Uterus (tissue), 4 donors: ENCODE measurements around the gene KAZALD1. TPM values are rescaled to one million over a fixed set of nuclear protein-coding genes. Genes with fewer than 3 reads are reported as not detected.

Experiments used
- DNase-seq, 2 donors: peaks; one replicate each; pipeline ENCODE4 v3.0.0-alpha.2; 2019 to 2020
- H3K27ac ChIP-seq, 2 donors: fragments of 200-600 bp; sonication (generic); 1 replicate in 1 of 2; 2 replicates in 1 of 2; pipeline ENCODE4 v1.5.1; 2016 to 2018
- H3K27me3 ChIP-seq, 2 donors: fragments of 200-600 bp; sonication (generic); one replicate each; pipeline ENCODE4 v1.5.1; 2018 to 2019; ENCODE audit warnings: control low read depth in 1 of 2
- H3K36me3 ChIP-seq, 2 donors: fragments of 200-600 bp; sonication (generic); one replicate each; pipeline ENCODE4 v1.5.1; 2019; ENCODE audit warnings: control low read depth in 1 of 2
- H3K4me1 ChIP-seq, 2 donors: fragments of 200-600 bp; sonication (generic); one replicate each; pipeline ENCODE4 v1.5.1; 2018 to 2019; ENCODE audit warnings: control low read depth in 1 of 2
- H3K4me3 ChIP-seq, 2 donors: fragments of 200-600 bp; sonication (generic); 1 replicate in 1 of 2; 2 replicates in 1 of 2; pipeline ENCODE4 v1.5.1; 2018 to 2019; ENCODE audit warnings: mild to moderate bottlenecking in 1 of 2
- H3K9me3 ChIP-seq, 2 donors: fragments of 200-600 bp; sonication (generic); one replicate each; pipeline ENCODE4 v1.5.1; 2019; ENCODE audit warnings: control low read depth in 1 of 2
- POLR2A ChIP-seq, 2 donors: fragments of 450-650 bp; IDR thresholded peaks; one replicate each; pipeline ENCODE4 v1.6.1; 2016; ENCODE audit warnings: antibody characterized with exemption in 2 of 2, mild to moderate bottlenecking in 1 of 2, moderate library complexity in 1 of 2
- intact Hi-C: fragments of 100-400 bp; cut with DNase I; formaldehyde crosslinking; loops from one replicate; pipeline ENCODE4 v1.15.1; 2023; ENCODE audit warnings: low total_unique reads
- total RNA-seq, 4 donors: library from RNA; depleted of rRNA in 3 of 4; stranded (reverse); fragments of >200 nt in 3 of 4; gene quantifications; one replicate each; pipeline versions ENCODE4 v1.1.0 to v1.2.4, GENCODE V29; 2014 to 2023
- TF ChIP-seq, protein P1 (sequence below), 4 experiments: fragments of 200-600 bp in 2 of 4; fragments of 450-650 bp in 2 of 4; sonication (generic) in 2 of 4; IDR thresholded peaks; one replicate each; pipeline ENCODE4 v1.5.1; 2016 to 2019; ENCODE audit warnings: antibody characterized with exemption in 4 of 4, mild to moderate bottlenecking in 2 of 4, moderate library complexity in 1 of 4
- donor health status: DM: yes; HTN: yes; CAD: no.

The KAZALD1 gene
- total RNA-seq, 4 donors from 2014 or later: 0.26 to 34.6 (median 6.3) TPM; not detected in 1

DNA sequence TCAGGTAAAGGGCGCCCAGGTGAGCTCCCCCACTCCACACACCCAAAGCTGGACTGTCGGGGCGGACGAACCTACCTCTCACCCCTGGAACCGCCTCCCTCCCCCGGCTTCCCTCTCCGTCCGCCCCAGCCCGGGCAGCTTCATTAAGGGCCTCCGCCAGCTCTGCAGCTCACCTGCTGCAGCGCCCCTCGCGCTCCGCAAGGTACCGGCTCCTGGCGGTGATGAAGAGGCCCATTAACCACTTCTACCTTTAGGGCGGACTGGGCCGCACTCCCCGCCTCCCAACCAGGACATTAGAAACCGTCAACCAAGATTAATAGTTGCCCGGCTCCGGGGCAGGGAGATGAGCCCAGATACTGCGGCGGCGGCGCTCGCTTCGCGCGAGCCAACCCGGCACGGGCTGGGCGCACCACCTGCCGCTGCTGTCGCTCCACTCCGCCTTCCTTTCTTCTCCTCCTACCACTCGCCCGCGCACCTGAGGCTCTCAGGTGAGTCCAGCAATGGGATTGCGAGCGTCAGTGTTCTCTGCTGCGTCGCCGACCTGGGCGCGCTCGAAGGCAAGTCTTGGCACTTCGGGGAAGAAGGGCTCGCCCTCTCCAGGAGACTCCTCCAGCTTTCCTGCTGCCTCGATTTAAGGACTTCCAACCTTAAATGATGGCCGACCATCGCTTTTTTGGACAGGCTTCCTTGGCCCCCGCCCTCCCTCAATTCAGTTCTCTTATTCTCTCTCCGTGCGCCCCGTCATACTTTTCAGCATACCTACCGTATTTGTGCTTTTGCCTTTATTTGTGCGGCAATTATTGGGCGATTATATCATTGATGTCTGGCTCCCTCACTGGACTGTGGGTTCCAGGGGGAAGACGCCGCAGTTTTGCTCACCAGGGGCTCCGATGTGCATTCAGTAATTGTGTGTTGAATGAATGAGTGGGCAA, 13.6 kb upstream of the KAZALD1 start:
- peaks cover 0 to 5% of the 10 kb centered on the region in 2 donors for H3K4me1 ChIP-seq
- intact Hi-C loops: no loop called here
- no peak overlapping the region for H3K4me3 ChIP-seq
- H3K9me3 ChIP-seq: no peaks in the 10 kb centered on the region
- no peak overlapping the region for H3K27ac ChIP-seq
- TF ChIP-seq, protein P1, sequence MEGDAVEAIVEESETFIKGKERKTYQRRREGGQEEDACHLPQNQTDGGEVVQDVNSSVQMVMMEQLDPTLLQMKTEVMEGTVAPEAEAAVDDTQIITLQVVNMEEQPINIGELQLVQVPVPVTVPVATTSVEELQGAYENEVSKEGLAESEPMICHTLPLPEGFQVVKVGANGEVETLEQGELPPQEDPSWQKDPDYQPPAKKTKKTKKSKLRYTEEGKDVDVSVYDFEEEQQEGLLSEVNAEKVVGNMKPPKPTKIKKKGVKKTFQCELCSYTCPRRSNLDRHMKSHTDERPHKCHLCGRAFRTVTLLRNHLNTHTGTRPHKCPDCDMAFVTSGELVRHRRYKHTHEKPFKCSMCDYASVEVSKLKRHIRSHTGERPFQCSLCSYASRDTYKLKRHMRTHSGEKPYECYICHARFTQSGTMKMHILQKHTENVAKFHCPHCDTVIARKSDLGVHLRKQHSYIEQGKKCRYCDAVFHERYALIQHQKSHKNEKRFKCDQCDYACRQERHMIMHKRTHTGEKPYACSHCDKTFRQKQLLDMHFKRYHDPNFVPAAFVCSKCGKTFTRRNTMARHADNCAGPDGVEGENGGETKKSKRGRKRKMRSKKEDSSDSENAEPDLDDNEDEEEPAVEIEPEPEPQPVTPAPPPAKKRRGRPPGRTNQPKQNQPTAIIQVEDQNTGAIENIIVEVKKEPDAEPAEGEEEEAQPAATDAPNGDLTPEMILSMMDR (IDR thresholded peaks at IDR 0.05): no peak
- no peak for TF ChIP-seq POLR2A (IDR thresholded peaks at IDR 0.05)
- DNase-seq: no peak
- no peaks in the 10 kb centered on the region for H3K36me3 ChIP-seq
- H3K27me3 ChIP-seq: peaks cover 18 to 44% of the 10 kb centered on the region in 2 donors

DNA sequence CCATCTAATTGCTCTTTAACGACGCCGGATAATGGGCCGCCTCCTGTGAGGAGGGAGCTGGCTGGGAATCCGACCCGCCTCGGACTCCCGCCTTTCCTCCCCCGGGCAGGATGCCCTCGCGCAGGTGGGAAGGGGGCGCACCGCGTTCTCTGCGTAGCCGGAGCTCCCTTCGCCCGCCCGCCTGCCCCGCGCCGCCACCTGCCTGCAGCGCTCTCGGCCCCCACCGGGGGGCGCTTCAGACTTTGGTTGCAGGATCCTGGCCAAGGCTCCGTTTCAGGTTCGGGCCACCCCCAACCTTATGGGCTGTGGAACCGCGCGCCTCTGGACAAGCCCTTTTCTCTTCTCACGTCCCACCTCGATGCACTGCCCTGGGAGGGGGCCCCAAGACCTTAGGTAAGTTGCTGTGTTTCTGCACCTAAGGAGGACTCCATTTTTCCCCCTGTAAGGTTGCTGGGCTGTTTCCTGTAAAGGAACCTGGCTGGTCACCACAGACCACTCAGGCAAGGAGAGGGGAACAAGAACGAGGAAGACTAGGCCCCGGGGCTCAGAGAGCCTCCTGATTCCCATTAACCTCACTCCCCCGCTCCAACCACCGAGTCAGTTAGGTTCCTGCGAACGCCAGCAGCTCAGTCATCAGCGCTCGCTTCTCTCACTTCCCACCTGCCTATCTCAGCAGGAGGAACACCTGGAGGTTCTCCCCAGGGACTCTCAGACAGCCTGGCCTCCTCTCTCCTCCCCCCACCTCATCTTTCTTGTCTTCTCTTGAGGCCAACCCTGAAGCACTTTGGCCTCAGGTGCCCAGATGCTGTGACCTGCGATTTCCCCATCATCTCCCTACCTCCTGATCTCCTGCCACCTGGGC, 11.3 kb upstream of the KAZALD1 start:
- H3K9me3 ChIP-seq: no peaks in the 10 kb centered on the region
- peaks cover 0 to 5% of the 10 kb centered on the region in 2 donors for H3K4me1 ChIP-seq
- no peak for DNase-seq
- intact Hi-C loops: no loop called here
- H3K4me3 ChIP-seq: no peak overlapping the region
- no peak for TF ChIP-seq POLR2A (IDR thresholded peaks at IDR 0.05)
- TF ChIP-seq, protein P1 (IDR thresholded peaks at IDR 0.05): peak; percentile 50 to 72 (median 64)
- peaks cover 18 to 44% of the 10 kb centered on the region in 2 donors for H3K27me3 ChIP-seq
- H3K36me3 ChIP-seq: no peaks in the 10 kb centered on the region
- no peak overlapping the region for H3K27ac ChIP-seq

DNA sequence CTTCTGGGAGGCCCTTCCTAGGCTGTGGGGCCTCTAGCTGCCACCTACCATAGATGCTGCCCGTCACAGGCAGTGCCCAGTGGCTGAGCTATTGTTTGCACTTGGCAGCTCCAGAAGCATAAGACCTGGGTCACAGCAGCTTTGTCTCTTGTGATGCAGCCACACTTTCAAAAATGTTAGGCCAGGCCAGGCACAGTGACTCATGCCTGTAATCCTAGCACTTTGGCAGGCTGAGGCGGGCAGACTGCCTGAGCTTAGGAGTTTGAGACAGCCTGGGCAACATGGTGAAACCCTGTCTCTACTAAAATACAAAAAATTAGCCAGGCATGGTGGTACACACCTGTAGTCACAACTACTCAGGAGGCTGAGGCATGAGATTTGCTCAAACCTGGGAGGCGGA, 9.5 kb upstream of the KAZALD1 start:
- peaks cover 18 to 40% of the 10 kb centered on the region in 2 donors for H3K27me3 ChIP-seq
- intact Hi-C loops: no loop called here

DNA sequence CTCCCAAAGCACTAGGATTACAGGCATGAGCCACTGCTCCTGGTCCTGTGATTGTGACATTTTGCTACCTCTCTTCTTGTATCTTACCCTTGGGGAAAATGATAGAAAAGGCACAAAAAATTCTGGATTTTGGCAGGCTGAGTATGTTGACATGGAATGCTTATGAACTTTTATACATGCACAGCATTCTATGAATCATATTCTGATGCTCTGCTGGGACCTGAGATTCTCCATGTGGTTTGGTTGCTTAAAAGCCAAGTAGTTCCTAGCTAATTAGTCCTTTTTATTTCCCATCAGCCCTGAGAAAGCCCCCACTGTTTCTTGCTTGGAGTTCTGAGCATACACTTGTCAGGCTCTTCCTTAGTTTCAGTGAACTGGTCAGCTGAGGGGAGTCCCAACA, 8.3 kb upstream of the KAZALD1 start:
- Histone ChIP-seq H3K36me3 (no peaks in the 10 kb centered on the region), H3K4me1 (peaks cover 0 to 5% of the 10 kb centered on the region in 2 donors), H3K4me3 (no peak overlapping the region), H3K27ac (no peak overlapping the region), H3K9me3 (no peaks in the 10 kb centered on the region), H3K27me3 (peaks cover 13 to 27% of the 10 kb centered on the region in 2 donors)
- intact Hi-C loops: no loop called here
- TF ChIP-seq, protein P1 (IDR thresholded peaks at IDR 0.05): no peak
- no peak for TF ChIP-seq POLR2A (IDR thresholded peaks at IDR 0.05)
- no peak for DNase-seq

More for the DNA sequence above, 9.5 kb upstream of the KAZALD1 start:
- TF ChIP-seq, protein P1 (IDR thresholded peaks at IDR 0.05): no peak
- no peak for TF ChIP-seq POLR2A (IDR thresholded peaks at IDR 0.05)
- Histone ChIP-seq H3K4me3 (no peak overlapping the region), H3K27ac (no peak overlapping the region), H3K4me1 (peaks cover 0 to 5% of the 10 kb centered on the region in 2 donors), H3K9me3 (no peaks in the 10 kb centered on the region), H3K36me3 (no peaks in the 10 kb centered on the region)
- no peak for DNase-seq
